HCT116 (cell line): ENCODE results near the gene PDK4. TPM values are rescaled to one million over a fixed set of nuclear protein-coding genes. Genes with fewer than 3 reads are reported as not detected.

ENCODE experiments used
- ATAC-seq: fragments of 200-7000 bp; cut with Tn5 transposase; 2 replicates; pipeline ENCODE4 v1.9.1; 2020; ENCODE audit warnings: mild to moderate bottlenecking, moderate library complexity
- BruUV-seq: library from RNA; stranded (reverse); fragments of 400-500 nt; replicated peaks from 2 replicates; lab custom pipeline; 2021; lab: Mats Ljungman, UMichigan
- CTCF ChIA-PET: fragments of 300-600 bp; sonication (Branson Sonifier 250); formaldehyde crosslinking; loops from one replicate; lab custom pipeline; 2021; ENCODE audit warnings: antibody characterized with exemption; lab: Charles Lee
- POLR2A ChIA-PET: fragments of 300-600, 350-600 bp; sonication (Branson Sonifier 250); formaldehyde crosslinking; loops from one replicate; lab custom pipeline; 2021; ENCODE audit warnings: antibody characterized with exemption; lab: Charles Lee
- RAD21 ChIA-PET, 2 experiments: fragments of 300-600 bp; sonication (Branson Sonifier 250); formaldehyde crosslinking; loops; one replicate each; lab custom pipeline; 2023; ENCODE audit warnings: low total read pairs in 2 of 2; ENCODE audit not compliant: uncharacterized antibody in 2 of 2, unreplicated experiment in 2 of 2, low non-redundant PET in 1 of 2; lab: Charles Lee
- DNase-seq: peaks from one replicate; pipeline ENCODE4 v3.0.0-alpha.2; 2010; ENCODE audit warnings: low read depth, low spot score
- H2AFZ ChIP-seq: fragments of 200-600 bp; shearing (Covaris generic), sonication (generic); 2 replicates; pipeline ENCODE4 v1.6.1; 2017; ENCODE audit warnings: low read depth, mixed run types, mixed read lengths, antibody characterized with exemption, low read length; ENCODE audit not compliant: poor library complexity, severe bottlenecking
- H3K27ac ChIP-seq: 2 replicates; pipeline ENCODE4 v1.5.1; 2012; ENCODE audit warnings: low read depth, low read length
- H3K27me3 ChIP-seq: fragments of 200-600 bp; sonication (generic); 2 replicates; pipeline ENCODE4 v1.6.1; 2016; ENCODE audit warnings: mixed run types, low read length, mixed read lengths; ENCODE audit not compliant: insufficient read depth
- H3K36me3 ChIP-seq, 2 experiments: fragments of 200-500 bp in 1 of 2; fragments of 200-600 bp in 1 of 2; sonication (Bioruptor generic) in 1 of 2; sonication (generic) in 1 of 2; 2 replicates each; pipeline versions ENCODE4 v1.5.1 to v1.6.1; 2014 to 2016; ENCODE audit warnings: low read length in 2 of 2, inconsistent platforms in 1 of 2, mixed read lengths in 1 of 2, mixed run types in 1 of 2; ENCODE audit not compliant: insufficient read depth in 2 of 2, control insufficient read depth in 1 of 2
- H3K4me1 ChIP-seq, 2 experiments: fragments of 200-600 bp in 1 of 2; sonication (generic) in 1 of 2; 2 replicates each; pipeline versions ENCODE4 v1.5.1 to v1.6.1; 2012 to 2017; ENCODE audit warnings: low read length in 2 of 2, inconsistent platforms in 1 of 2, mild to moderate bottlenecking in 1 of 2, mixed read lengths in 1 of 2, mixed run types in 1 of 2, moderate library complexity in 1 of 2; ENCODE audit not compliant: insufficient read depth in 2 of 2, control insufficient read depth in 1 of 2
- H3K4me2 ChIP-seq: fragments of 200-600 bp; sonication (generic); 2 replicates; pipeline ENCODE4 v1.6.1; 2017; ENCODE audit warnings: mixed run types, low read length, mixed read lengths
- H3K4me3 ChIP-seq, 2 experiments: fragments of 200-600 bp in 1 of 2; sonication (generic) in 1 of 2; replicated peaks in 1 of 2; 2 replicates each; pipeline ENCODE4 v1.5.1; 2011 to 2016; ENCODE audit warnings: low read length in 2 of 2, control low read depth in 1 of 2, low read depth in 1 of 2, mild to moderate bottlenecking in 1 of 2, mixed read lengths in 1 of 2, mixed run types in 1 of 2
- H3K79me2 ChIP-seq: fragments of 200-600 bp; sonication (generic); 2 replicates; pipeline ENCODE4 v1.6.1; 2017; ENCODE audit warnings: mild to moderate bottlenecking, mixed run types, low read length, moderate library complexity, mixed read lengths; ENCODE audit not compliant: insufficient read depth
- H3K9ac ChIP-seq: fragments of 200-600 bp; sonication (generic); 2 replicates; pipeline ENCODE4 v1.6.1; 2016; ENCODE audit warnings: low read length, mixed read lengths
- H3K9me2 ChIP-seq: fragments of 200-600 bp; sonication (generic), shearing (Covaris generic); 2 replicates; pipeline ENCODE4 v1.6.1; 2017; ENCODE audit warnings: mixed run types, mild to moderate bottlenecking, moderate library complexity; ENCODE audit not compliant: insufficient read depth
- H3K9me3 ChIP-seq, 2 experiments: fragments of 200-500 bp in 1 of 2; fragments of 200-600 bp in 1 of 2; sonication (Bioruptor generic) in 1 of 2; sonication (generic) in 1 of 2; 2 replicates each; pipeline ENCODE4 v1.6.1; 2014 to 2017; ENCODE audit warnings: low read length in 2 of 2, mixed read lengths in 2 of 2, inconsistent platforms in 1 of 2, low read depth in 1 of 2, mild to moderate bottlenecking in 1 of 2, mixed run types in 1 of 2, moderate library complexity in 1 of 2; ENCODE audit not compliant: control insufficient read depth in 1 of 2, insufficient read depth in 1 of 2
- H4K20me1 ChIP-seq: fragments of 200-600 bp; sonication (generic), shearing (Covaris generic); 2 replicates; pipeline ENCODE4 v1.6.1; 2017; ENCODE audit warnings: mixed run types, mild to moderate bottlenecking, moderate library complexity; ENCODE audit not compliant: insufficient read depth
- CBX3 ChIP-seq: IDR thresholded peaks from 2 replicates; pipeline ENCODE4 v1.6.1; 2012; ENCODE audit warnings: low read depth
- CEBPB ChIP-seq: IDR thresholded peaks from 2 replicates; pipeline ENCODE4 v1.6.1; 2012; ENCODE audit warnings: low read depth
- ELF1 ChIP-seq: IDR thresholded peaks from 2 replicates; pipeline ENCODE4 v1.6.1; 2012; ENCODE audit warnings: low read depth, borderline replicate concordance
- EZH2phosphoT487 ChIP-seq: fragments of 200-600 bp; IDR thresholded peaks from 2 replicates; pipeline ENCODE4 v1.6.1; 2018; ENCODE audit warnings: antibody characterized with exemption, borderline replicate concordance
- JUND ChIP-seq: IDR thresholded peaks from 2 replicates; pipeline ENCODE4 v1.6.1; 2012
- POLR2AphosphoS5 ChIP-seq: IDR thresholded peaks from 2 replicates; pipeline ENCODE4 v1.6.1; 2011; ENCODE audit warnings: mild to moderate bottlenecking, low read depth, low read length, moderate library complexity
- SIN3A ChIP-seq: IDR thresholded peaks from 2 replicates; pipeline ENCODE4 v1.6.1; 2012; ENCODE audit warnings: low read depth
- SP1 ChIP-seq: IDR thresholded peaks from 2 replicates; pipeline ENCODE4 v1.6.1; 2012; ENCODE audit warnings: low read depth
- SRF ChIP-seq: IDR thresholded peaks from 2 replicates; pipeline ENCODE4 v1.6.1; 2012; ENCODE audit warnings: low read depth
- YY1 ChIP-seq: IDR thresholded peaks from 2 replicates; pipeline ENCODE4 v1.6.1; 2011; ENCODE audit warnings: low read length, low read depth, moderate library complexity, mild to moderate bottlenecking; ENCODE audit not compliant: insufficient replicate concordance; ENCODE audit errors: extremely low read depth
- ZBTB33 ChIP-seq: IDR thresholded peaks from 2 replicates; pipeline ENCODE4 v1.6.1; 2011; ENCODE audit warnings: mild to moderate bottlenecking, low read length, moderate library complexity; ENCODE audit not compliant: insufficient replicate concordance; ENCODE audit errors: extremely low read depth
- ZFX ChIP-seq: fragments of 450-650 bp; IDR thresholded peaks from 2 replicates; pipeline ENCODE4 v1.6.1; 2017
- ZNF274 ChIP-seq: fragments of 200-500 bp; sonication (Bioruptor generic); IDR thresholded peaks from 2 replicates; pipeline ENCODE4 v1.6.1; 2014; ENCODE audit warnings: mild to moderate bottlenecking, low read depth, low read length, inconsistent platforms
- intact Hi-C: fragments of 100-400 bp; cut with micrococcal nuclease; formaldehyde crosslinking; loops from 2 replicates; pipeline ENCODE4 v1.10.0; 2022
- total RNA-seq: library from RNA; stranded (reverse); gene quantifications from one replicate; pipeline ENCODE4 v1.2.1, GENCODE V29; 2021; ENCODE audit not compliant: unreplicated experiment
- TF ChIP-seq, protein P1 (sequence below): IDR thresholded peaks from 2 replicates; pipeline ENCODE4 v1.6.1; 2012
- TF ChIP-seq, protein P2 (sequence below), 3 experiments: fragments of 200-600 bp in 1 of 3; sonication (generic) in 1 of 3; IDR thresholded peaks in 2 of 3; conservative IDR thresholded peaks in 1 of 3; 2 replicates each; pipeline ENCODE4 v1.5.1; 2012 to 2017; ENCODE audit warnings: low read depth in 2 of 3, low read length in 2 of 3, antibody characterized with exemption in 1 of 3, borderline replicate concordance in 1 of 3, control low read depth in 1 of 3, mild to moderate bottlenecking in 1 of 3, mixed read lengths in 1 of 3, mixed run types in 1 of 3, moderate library complexity in 1 of 3; ENCODE audit not compliant: insufficient read depth in 1 of 3

The PDK4 gene
- total RNA-seq, 1 experiment from 2014 or later, result 2.1 TPM

- no peak for TF ChIP-seq SIN3A
- TF ChIP-seq ZNF274, result no peak
- ATAC-seq, result no peak
- H3K27me3 ChIP-seq, result no peaks in the 10 kb centered on the region
- RAD21 ChIA-PET, result no interaction called here
- BruUV-seq, result no TSS peak
- no peak overlapping the region for H3K4me2 ChIP-seq
- H3K4me3 ChIP-seq, result no peak overlapping the region
- POLR2A ChIA-PET, result no interaction called here
- no peaks in the 10 kb centered on the region for H3K36me3 ChIP-seq
- H3K9me2 ChIP-seq, result no peaks in the 10 kb centered on the region
- no peaks in the 10 kb centered on the region for H4K20me1 ChIP-seq
- CTCF ChIA-PET, result no interaction called here
- no peak overlapping the region for H3K27ac ChIP-seq
- no peak overlapping the region for H2AFZ ChIP-seq
- intact Hi-C loops, result no loop called here
- no peaks in the 10 kb centered on the region for H3K9me3 ChIP-seq
- no peak overlapping the region for H3K9ac ChIP-seq
- no peaks in the 10 kb centered on the region for H3K79me2 ChIP-seq
- no peak for DNase-seq
- no peaks in the 10 kb centered on the region for H3K4me1 ChIP-seq
Observed at GRCh38 chr7:95578299-95578855, 17.9 kb downstream of the PDK4 start.

DNA sequence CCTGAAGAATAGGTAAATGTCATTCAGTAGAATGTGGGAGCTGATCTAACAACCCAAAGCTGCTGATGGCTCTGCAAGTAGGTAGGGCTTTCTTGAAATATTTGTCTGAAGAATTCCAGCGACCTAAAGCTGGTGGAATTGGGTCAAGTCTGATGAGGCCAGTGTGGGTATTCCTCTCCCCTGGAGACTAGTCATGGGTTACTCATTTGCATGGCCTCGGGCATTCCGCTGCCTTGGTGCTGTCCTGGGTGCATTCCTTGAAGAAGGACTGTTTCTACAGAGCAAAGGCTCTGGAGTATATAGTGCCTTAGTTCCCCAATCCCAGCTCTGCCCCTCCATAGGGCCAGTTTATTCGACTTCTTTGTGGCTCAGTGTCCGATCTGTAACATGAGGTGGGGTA lies 19.2 kb downstream of the PDK4 start:
- ATAC-seq (no peak), DNase-seq (no peak)
- CTCF ChIA-PET, result no interaction called here
- H3K4me1 ChIP-seq, result no peaks in the 10 kb centered on the region
- H4K20me1 ChIP-seq, result no peaks in the 10 kb centered on the region
- no peaks in the 10 kb centered on the region for H3K9me2 ChIP-seq
- BruUV-seq, result no TSS peak
- H3K27me3 ChIP-seq, result no peaks in the 10 kb centered on the region
- no peak for TF ChIP-seq ELF1
- TF ChIP-seq JUND, result no peak
- TF ChIP-seq, protein P1, sequence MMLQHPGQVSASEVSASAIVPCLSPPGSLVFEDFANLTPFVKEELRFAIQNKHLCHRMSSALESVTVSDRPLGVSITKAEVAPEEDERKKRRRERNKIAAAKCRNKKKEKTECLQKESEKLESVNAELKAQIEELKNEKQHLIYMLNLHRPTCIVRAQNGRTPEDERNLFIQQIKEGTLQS, result no peak
- TF ChIP-seq ZBTB33, result no peak
- TF ChIP-seq, protein P2, sequence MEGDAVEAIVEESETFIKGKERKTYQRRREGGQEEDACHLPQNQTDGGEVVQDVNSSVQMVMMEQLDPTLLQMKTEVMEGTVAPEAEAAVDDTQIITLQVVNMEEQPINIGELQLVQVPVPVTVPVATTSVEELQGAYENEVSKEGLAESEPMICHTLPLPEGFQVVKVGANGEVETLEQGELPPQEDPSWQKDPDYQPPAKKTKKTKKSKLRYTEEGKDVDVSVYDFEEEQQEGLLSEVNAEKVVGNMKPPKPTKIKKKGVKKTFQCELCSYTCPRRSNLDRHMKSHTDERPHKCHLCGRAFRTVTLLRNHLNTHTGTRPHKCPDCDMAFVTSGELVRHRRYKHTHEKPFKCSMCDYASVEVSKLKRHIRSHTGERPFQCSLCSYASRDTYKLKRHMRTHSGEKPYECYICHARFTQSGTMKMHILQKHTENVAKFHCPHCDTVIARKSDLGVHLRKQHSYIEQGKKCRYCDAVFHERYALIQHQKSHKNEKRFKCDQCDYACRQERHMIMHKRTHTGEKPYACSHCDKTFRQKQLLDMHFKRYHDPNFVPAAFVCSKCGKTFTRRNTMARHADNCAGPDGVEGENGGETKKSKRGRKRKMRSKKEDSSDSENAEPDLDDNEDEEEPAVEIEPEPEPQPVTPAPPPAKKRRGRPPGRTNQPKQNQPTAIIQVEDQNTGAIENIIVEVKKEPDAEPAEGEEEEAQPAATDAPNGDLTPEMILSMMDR (IDR thresholded peaks at IDR 0.05 in 2 of 3, conservative IDR thresholded peaks at IDR 0.05 in 1 of 3; ENCODE audit: borderline replicate concordance in 1 of 3, insufficient read depth in 1 of 3, low read depth in 2 of 3, low read length in 2 of 3), result no peak
- TF ChIP-seq SRF, result no peak
- no peak for TF ChIP-seq ZNF274
- no peak for TF ChIP-seq CEBPB
- no peak for TF ChIP-seq ZFX
- TF ChIP-seq CBX3, result no peak
- TF ChIP-seq EZH2phosphoT487, result no peak
- no peak for TF ChIP-seq POLR2AphosphoS5
- TF ChIP-seq SP1, result no peak
- no peak for TF ChIP-seq SIN3A
- TF ChIP-seq YY1, result no peak
- intact Hi-C loops, result no loop called here
- no peaks in the 10 kb centered on the region for H3K36me3 ChIP-seq
- H3K4me2 ChIP-seq, result no peak overlapping the region
- H3K9ac ChIP-seq, result no peak overlapping the region
- POLR2A ChIA-PET, result interaction anchor here (1.4 kb wide), 1 partner anchor 12 kb away, joined by 3 read pairs; no protein-coding TSS in a partner anchor
- H3K4me3 ChIP-seq, result no peak overlapping the region
- H3K79me2 ChIP-seq, result no peaks in the 10 kb centered on the region
- no peak overlapping the region for H2AFZ ChIP-seq
- no peak overlapping the region for H3K27ac ChIP-seq
- no peaks in the 10 kb centered on the region for H3K9me3 ChIP-seq
- RAD21 ChIA-PET, result no interaction called here
